NCI-H1092 treated with DMSO at 0.1 percent for 48 hours (cell line): Measurements from ENCODE around the gene DISC1.

Source experiments
- DNase-seq: peaks from one replicate; lab custom pipeline; 2025; lab: John Stamatoyannopoulos, UW

DISC1 gene

GRCh38 chr1:231818337-231818736 is 191.7 kb downstream of the DISC1 start:
- DNase-seq = no peak

GRCh38 chr1:231821281-231821680 is 194.7 kb downstream of the DISC1 start:
- DNase-seq = no peak

- DNase-seq = no peak
Measured at GRCh38 chr1:231822041-231822440, 195.5 kb downstream of the DISC1 start.

GRCh38 chr1:231826566-231826965 is 200.0 kb downstream of the DISC1 start:
- no peak for DNase-seq

GRCh38 chr1:231827337-231828105 is 200.9 kb downstream of the DISC1 start:
- no peak for DNase-seq

GRCh38 chr1:231828182-231828920 is 201.8 kb downstream of the DISC1 start:
- DNase-seq = no peak

- DNase-seq = no peak
Measured at GRCh38 chr1:231829332-231829731, 202.7 kb downstream of the DISC1 start.

- no peak for DNase-seq
Measured at GRCh38 chr1:231836227-231836893, 209.8 kb downstream of the DISC1 start.

GRCh38 chr1:231838521-231838920 is 211.9 kb downstream of the DISC1 start:
- no peak for DNase-seq

- DNase-seq = no peak
Measured at GRCh38 chr1:231839999-231840398, 213.4 kb downstream of the DISC1 start.

- no peak for DNase-seq
Measured at GRCh38 chr1:231841616-231842344, 215.2 kb downstream of the DISC1 start.

- DNase-seq = no peak
Measured at GRCh38 chr1:231842441-231842840, 215.9 kb downstream of the DISC1 start.

- no peak for DNase-seq
Measured at GRCh38 chr1:231844986-231845502, 218.5 kb downstream of the DISC1 start.

GRCh38 chr1:231847612-231848397 is 221.2 kb downstream of the DISC1 start:
- no peak for DNase-seq

- DNase-seq = no peak
Measured at GRCh38 chr1:231849981-231850380, 223.4 kb downstream of the DISC1 start.

- no peak for DNase-seq
Measured at GRCh38 chr1:231850786-231851185, 224.2 kb downstream of the DISC1 start.

- no peak for DNase-seq
Measured at GRCh38 chr1:231853588-231854207, 227.1 kb downstream of the DISC1 start.

GRCh38 chr1:231855361-231855760 is 228.8 kb downstream of the DISC1 start:
- DNase-seq = no peak

GRCh38 chr1:231855926-231856325 is 229.3 kb downstream of the DISC1 start:
- no peak for DNase-seq

GRCh38 chr1:231856426-231856825 is 229.8 kb downstream of the DISC1 start:
- no peak for DNase-seq

GRCh38 chr1:231856894-231857293 is 230.3 kb downstream of the DISC1 start:
- DNase-seq = no peak
